Uterus (tissue), 2 donors: ENCODE data around the gene GNAO1.

Experiments used
- POLR2A ChIP-seq, 2 donors: fragments of 450-650 bp; IDR thresholded peaks; one replicate each; pipeline ENCODE4 v1.6.1; 2016; ENCODE audit warnings: antibody characterized with exemption in 2 of 2, mild to moderate bottlenecking in 1 of 2, moderate library complexity in 1 of 2
- TF ChIP-seq, protein P1 (sequence below), 4 experiments: fragments of 200-600 bp in 2 of 4; fragments of 450-650 bp in 2 of 4; sonication (generic) in 2 of 4; IDR thresholded peaks; one replicate each; pipeline ENCODE4 v1.5.1; 2016 to 2019; ENCODE audit warnings: antibody characterized with exemption in 4 of 4, mild to moderate bottlenecking in 2 of 4, moderate library complexity in 1 of 4

DNA sequence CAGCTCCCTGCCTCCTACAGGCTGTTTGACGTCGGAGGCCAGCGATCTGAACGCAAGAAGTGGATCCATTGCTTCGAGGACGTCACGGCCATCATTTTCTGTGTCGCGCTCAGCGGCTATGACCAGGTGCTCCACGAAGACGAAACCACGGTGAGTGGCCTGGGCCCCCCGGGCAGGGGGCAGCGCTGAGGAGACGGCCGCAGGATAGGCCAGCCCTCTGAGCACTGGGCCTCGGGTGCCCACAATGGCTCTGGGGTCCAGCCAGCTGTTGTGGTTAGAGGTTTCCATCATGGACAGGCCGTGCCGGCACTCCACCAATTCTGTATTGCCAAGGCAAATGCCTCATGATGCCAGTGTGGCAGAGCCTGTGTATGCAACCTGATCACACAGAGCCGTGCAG lies 145.4 kb downstream of the GNAO1 start:
- TF ChIP-seq, protein P1, sequence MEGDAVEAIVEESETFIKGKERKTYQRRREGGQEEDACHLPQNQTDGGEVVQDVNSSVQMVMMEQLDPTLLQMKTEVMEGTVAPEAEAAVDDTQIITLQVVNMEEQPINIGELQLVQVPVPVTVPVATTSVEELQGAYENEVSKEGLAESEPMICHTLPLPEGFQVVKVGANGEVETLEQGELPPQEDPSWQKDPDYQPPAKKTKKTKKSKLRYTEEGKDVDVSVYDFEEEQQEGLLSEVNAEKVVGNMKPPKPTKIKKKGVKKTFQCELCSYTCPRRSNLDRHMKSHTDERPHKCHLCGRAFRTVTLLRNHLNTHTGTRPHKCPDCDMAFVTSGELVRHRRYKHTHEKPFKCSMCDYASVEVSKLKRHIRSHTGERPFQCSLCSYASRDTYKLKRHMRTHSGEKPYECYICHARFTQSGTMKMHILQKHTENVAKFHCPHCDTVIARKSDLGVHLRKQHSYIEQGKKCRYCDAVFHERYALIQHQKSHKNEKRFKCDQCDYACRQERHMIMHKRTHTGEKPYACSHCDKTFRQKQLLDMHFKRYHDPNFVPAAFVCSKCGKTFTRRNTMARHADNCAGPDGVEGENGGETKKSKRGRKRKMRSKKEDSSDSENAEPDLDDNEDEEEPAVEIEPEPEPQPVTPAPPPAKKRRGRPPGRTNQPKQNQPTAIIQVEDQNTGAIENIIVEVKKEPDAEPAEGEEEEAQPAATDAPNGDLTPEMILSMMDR (IDR thresholded peaks at IDR 0.05): no peak
- TF ChIP-seq POLR2A (IDR thresholded peaks at IDR 0.05): no peak
